HepG2 (cell line): Measurements from ENCODE around the gene RABGGTA. TPM values are rescaled to one million over a fixed set of nuclear protein-coding genes. Genes with fewer than 3 reads are reported as not detected.

ENCODE experiments used
- AHDC1 ChIP-seq: sonication (generic); formaldehyde crosslinking; IDR thresholded peaks from 2 replicates; pipeline ENCODE4 v1.5.1; 2020; ENCODE audit warnings: mild to moderate bottlenecking, missing genetic modification reagents, borderline replicate concordance
- ATAD3A ChIP-seq: sonication (generic); formaldehyde crosslinking; IDR thresholded peaks from 2 replicates; pipeline ENCODE4 v1.4.0; 2020; ENCODE audit warnings: missing genetic modification reagents
- BRD4 ChIP-seq: sonication (generic); formaldehyde crosslinking; IDR thresholded peaks from 2 replicates; pipeline ENCODE4 v1.4.0; 2020; ENCODE audit warnings: missing genetic modification reagents
- CBFB ChIP-seq: sonication (generic); formaldehyde crosslinking; IDR thresholded peaks from 2 replicates; pipeline ENCODE4 v1.4.0; 2020; ENCODE audit warnings: missing genetic modification reagents
- CSRNP2 ChIP-seq: sonication (generic); formaldehyde crosslinking; conservative IDR thresholded peaks from 2 replicates; pipeline ENCODE4 v1.8.0; 2022; ENCODE audit warnings: low read depth, missing genetic modification reagents
- DBP ChIP-seq: sonication (generic); formaldehyde crosslinking; IDR thresholded peaks from 2 replicates; pipeline ENCODE4 v1.4.0; 2020; ENCODE audit warnings: missing genetic modification reagents; ENCODE audit errors: not compliant biosample characterization
- EZH2 ChIP-seq: conservative IDR thresholded peaks from 2 replicates; pipeline ENCODE4 v1.6.1; 2012; ENCODE audit warnings: mild to moderate bottlenecking, low read depth, low read length, moderate library complexity
- GLMP ChIP-seq: sonication (generic); formaldehyde crosslinking; IDR thresholded peaks from 2 replicates; pipeline ENCODE4 v1.9.0; 2021; ENCODE audit warnings: missing genetic modification reagents, mild to moderate bottlenecking, borderline replicate concordance
- GTF3A ChIP-seq: sonication (generic); formaldehyde crosslinking; conservative IDR thresholded peaks from 2 replicates; pipeline ENCODE4 v1.4.0; 2020; ENCODE audit warnings: mild to moderate bottlenecking, missing genetic modification reagents
- JARID2 ChIP-seq: sonication (generic); formaldehyde crosslinking; IDR thresholded peaks from 2 replicates; pipeline ENCODE4 v1.8.1; 2023; ENCODE audit warnings: missing genetic modification reagents, inconsistent platforms; ENCODE audit not compliant: insufficient replicate concordance
- MLLT10 ChIP-seq: sonication (generic); formaldehyde crosslinking; IDR thresholded peaks from 2 replicates; pipeline ENCODE4 v1.4.0; 2020; ENCODE audit warnings: missing genetic modification reagents
- PLRG1 ChIP-seq: fragments of 450-650 bp; conservative IDR thresholded peaks from 2 replicates; pipeline ENCODE4 v1.6.1; 2016
- RXRB ChIP-seq: IDR thresholded peaks from 2 replicates; pipeline ENCODE4 v1.6.1; 2016; ENCODE audit warnings: borderline replicate concordance, missing genetic modification reagents, missing compliant biosample characterization
- SAP130 ChIP-seq: IDR thresholded peaks from 2 replicates; pipeline ENCODE4 v1.6.1; 2016; ENCODE audit warnings: low read depth
- SMAD9 ChIP-seq: sonication (generic); formaldehyde crosslinking; IDR thresholded peaks from 2 replicates; pipeline ENCODE4 v1.5.1; 2020; ENCODE audit warnings: mild to moderate bottlenecking, missing genetic modification reagents
- SP5 ChIP-seq: IDR thresholded peaks from 2 replicates; pipeline ENCODE4 v1.6.1; 2016; ENCODE audit warnings: low read depth, borderline replicate concordance
- ZNF496 ChIP-seq: sonication (generic); formaldehyde crosslinking; IDR thresholded peaks from 2 replicates; pipeline ENCODE4 v1.8.1; 2023; ENCODE audit warnings: mild to moderate bottlenecking, moderate library complexity, missing genetic modification reagents; ENCODE audit not compliant: insufficient replicate concordance
- ZNF607 ChIP-seq: sonication (generic); formaldehyde crosslinking; IDR thresholded peaks from 2 replicates; pipeline ENCODE4 v1.5.1; 2020; ENCODE audit warnings: missing genetic modification reagents, mild to moderate bottlenecking, borderline replicate concordance
- ZNF746 ChIP-seq: sonication (generic); formaldehyde crosslinking; IDR thresholded peaks from 2 replicates; pipeline ENCODE4 v1.8.0; 2022; ENCODE audit warnings: mild to moderate bottlenecking, missing genetic modification reagents
- ZNF782 ChIP-seq: sonication (generic); formaldehyde crosslinking; IDR thresholded peaks from 2 replicates; pipeline ENCODE4 v1.4.0; 2020; ENCODE audit warnings: missing genetic modification reagents, mild to moderate bottlenecking, borderline replicate concordance
- ZSCAN22 ChIP-seq: sonication (generic); formaldehyde crosslinking; IDR thresholded peaks from 2 replicates; pipeline ENCODE4 v1.4.0; 2020; ENCODE audit warnings: mild to moderate bottlenecking, missing genetic modification reagents
- polyA plus RNA-seq, 8 experiments: library from polyadenylated mRNA; depleted of rRNA in 3 of 8; stranded (reverse) in 7 of 8; unstranded in 1 of 8; fragments of >200 nt; fragmentation: Illumina TruSeq in 4 of 8; extraction: Trizol in 4 of 8; gene quantifications; 2 replicates each; pipeline versions ENCODE4 v1.2.1 to v1.2.3, GENCODE V29; 2011 to 2016; ENCODE audit warnings: low read depth in 4 of 8, missing spikeins in 1 of 8, mixed read lengths in 1 of 8; ENCODE audit not compliant: insufficient read depth in 1 of 8
- total RNA-seq, 5 experiments: library from RNA; depleted of rRNA; stranded (reverse); fragments of >200 nt; fragmentation: Illumina TruSeq; extraction: Trizol; gene quantifications; 2 replicates each; pipeline ENCODE4 v1.2.3, GENCODE V29; 2016; ENCODE audit warnings: low read depth in 1 of 5

Gene RABGGTA
- total and polyA plus RNA-seq, 2 of the 13 experiments (the other 11 are each of a cell fraction or from before 2014, with no cell fraction given) = 57.9 to 90.8 TPM

- TF ChIP-seq SAP130 (CRISPR knock-in tag) = peak; percentile 3; the same call in 1 of the 2 replicates
- no peak for TF ChIP-seq CSRNP2 (CRISPR knock-in tag)
- TF ChIP-seq JARID2 (CRISPR knock-in tag) = no peak
- TF ChIP-seq SMAD9 = peak; percentile 73; the same call in 1 of the 2 replicates
- TF ChIP-seq SP5 (CRISPR knock-in tag) = no peak
- TF ChIP-seq AHDC1 (CRISPR knock-in tag) = no peak
- TF ChIP-seq ZNF607 (CRISPR knock-in tag) = peak; percentile 12; the same call in 1 of the 2 replicates
- no peak for TF ChIP-seq ZSCAN22 (CRISPR knock-in tag)
- TF ChIP-seq ATAD3A = no peak
- TF ChIP-seq CBFB (CRISPR knock-in tag) = no peak
- no peak for TF ChIP-seq MLLT10
- peak; percentile 39; the same call in 1 of the 2 replicates for TF ChIP-seq RXRB (CRISPR knock-in tag)
- TF ChIP-seq ZNF782 (CRISPR knock-in tag) = no peak
- no peak for TF ChIP-seq ZNF496
- TF ChIP-seq ZNF746 (CRISPR knock-in tag) = no peak; the same call in 1 of the 2 replicates
- no peak for TF ChIP-seq PLRG1
- TF ChIP-seq EZH2 = no peak
- no peak for TF ChIP-seq DBP (CRISPR knock-in tag)
- TF ChIP-seq GLMP (CRISPR knock-in tag) = no peak
- no peak for TF ChIP-seq BRD4
- TF ChIP-seq GTF3A (CRISPR knock-in tag) = no peak
Observed at GRCh38 chr14:24315243-24315806, 43.9 kb upstream of the RABGGTA start (continued).
